ENCODE results near the gene PIKFYVE.

PIKFYVE gene

GRCh38 chr2:208407667-208408066 lies 141.6 kb downstream of the PIKFYVE start:
- Histone ChIP-seq H3K9ac (ENCODE audit: low read length) (no peak overlapping the region), H2BK120ac (ENCODE audit: low read depth, low read length) (no peak overlapping the region), H3K36me3 (ENCODE audit: control insufficient read depth, insufficient read depth, low read length) (no peaks in the 10 kb centered on the region), H3K27me3 (ENCODE audit: insufficient read depth, low read length, poor library complexity) (no peaks in the 10 kb centered on the region), H3K27ac (ENCODE audit: low read depth, low read length) (no peak overlapping the region), H3K4me1 (ENCODE audit: control insufficient read depth, low read depth, low read length) (no peaks in the 10 kb centered on the region), H3K4me3 (ENCODE audit: low read length) (no peak overlapping the region), H3K4ac (ENCODE audit: low read depth, low read length) (no peak overlapping the region), H4K8ac (ENCODE audit: low read depth, low read length) (no peak overlapping the region), H3K79me1 (ENCODE audit: low read length) (no peaks in the 10 kb centered on the region), H3K56ac (ENCODE audit: low read length) (no peak overlapping the region), H3K18ac (ENCODE audit: low read length) (no peak overlapping the region), H3K79me2 (ENCODE audit: control insufficient read depth, insufficient read depth, low read length) (no peaks in the 10 kb centered on the region), H2BK15ac (replicated peaks; ENCODE audit: low read depth) (no peak overlapping the region), H4K5ac (ENCODE audit: low read length) (no peak overlapping the region), H3K4me2 (ENCODE audit: low read length) (no peak overlapping the region), H2BK5ac (ENCODE audit: low read length) (no peak overlapping the region), H2AK5ac (ENCODE audit: low read length) (no peak overlapping the region), H3K23ac (ENCODE audit: low read length) (no peak overlapping the region)
- WGBS (ENCODE audit: extremely low coverage, insufficient coverage, low lambda C conversion rate) = no CpG with 5 or more reads among the region's 9 CpGs
- peak; percentile 39 for DNase-seq
